ENCODE data around the gene PEF1.

GRCh38 chr1:31617218-31617915 is 27.3 kb downstream of the PEF1 start, which contains the start of gene HCRTR1:
- TF ChIP-seq ZNF384 (IDR thresholded peaks at IDR 0.05) = no peak
- TF ChIP-seq FOXK2 (IDR thresholded peaks at IDR 0.05) = no peak
- no peak for TF ChIP-seq SP1 (IDR thresholded peaks at IDR 0.05)
- TF ChIP-seq PKNOX1 (IDR thresholded peaks at IDR 0.05) = no peak
- TF ChIP-seq TARDBP (IDR thresholded peaks at IDR 0.05) = no peak
- TF ChIP-seq NFRKB (IDR thresholded peaks at IDR 0.05) = no peak
